ENCODE measurements around the gene CEP95. TPM values are rescaled to one million over a fixed set of nuclear protein-coding genes. Genes with fewer than 3 reads are reported as not detected.
"Not testable (repeated sequence)": the region's sequence is repeated elsewhere in the genome, so short reads cannot be mapped to it uniquely, and the experiment has no call there.

CEP95 gene
- total RNA-seq, 4 donors from 2014 or later = 18.6 to 52.0 (median 33.2) TPM

GRCh38 chr17:64494121-64494520 lies 12.7 kb upstream of the CEP95 start:
- H3K27me3 ChIP-seq = no peaks in the 10 kb centered on the region
- H3K27ac ChIP-seq = no peak overlapping the region
- no peak for ATAC-seq
- peaks cover 4 to 58% (median 14%) of the 10 kb centered on the region in 3 donors for H3K4me1 ChIP-seq
- no peak overlapping the region for H3K4me3 ChIP-seq
- H3K9me3 ChIP-seq = no peaks in the 10 kb centered on the region
- no peak for TF ChIP-seq CTCF (IDR thresholded peaks at IDR 0.05)
- TF ChIP-seq EP300 (IDR thresholded peaks at IDR 0.05) = no peak
- TF ChIP-seq POLR2AphosphoS5 (IDR thresholded peaks at IDR 0.05) = no peak
- TF ChIP-seq POLR2A (IDR thresholded peaks at IDR 0.05) = no peak
- H3K36me3 ChIP-seq = peaks cover 2 to 58% of the 10 kb centered on the region in 2 donors
- WGBS, 2 donors (ENCODE audit: low coverage in 1 of 2) = 89 to 91% methylated on average over 2 of the region's 2 CpGs

GRCh38 chr17:64495300-64495699 lies 11.5 kb upstream of the CEP95 start:
- not testable (repeated sequence) for H3K27ac ChIP-seq, H3K9me3 ChIP-seq, H3K4me3 ChIP-seq, H3K27me3 ChIP-seq, ATAC-seq
- peaks cover 4 to 70% (median 14%) of the 10 kb centered on the region in 3 donors for H3K4me1 ChIP-seq
- 90 to 96% methylated on average over 2 to 5 of the region's 5 CpGs for WGBS, 2 donors (ENCODE audit: low coverage in 1 of 2)
- H3K36me3 ChIP-seq = peaks cover 7 to 58% of the 10 kb centered on the region in 2 donors

GRCh38 chr17:64496348-64496785 lies 10.4 kb upstream of the CEP95 start:
- peaks cover 4 to 80% (median 14%) of the 10 kb centered on the region in 3 donors for H3K4me1 ChIP-seq
- WGBS, 2 donors (ENCODE audit: low coverage in 1 of 2) = 0% methylated on average over 2 to 6 of the region's 20 CpGs
- H3K36me3 ChIP-seq = peaks cover 12 to 59% of the 10 kb centered on the region in 2 donors
- TF ChIP-seq POLR2AphosphoS5 (IDR thresholded peaks at IDR 0.05) (no peak), CTCF (IDR thresholded peaks at IDR 0.05) (no peak), POLR2A (IDR thresholded peaks at IDR 0.05) (no peak), EP300 (IDR thresholded peaks at IDR 0.05) (no peak)
- peak overlapping the region; percentile 70 to 74 for H3K4me3 ChIP-seq
- ATAC-seq = no peak
- peak overlapping the region; percentile 41 to 84 (median 82) for H3K27ac ChIP-seq
- no peaks in the 10 kb centered on the region for H3K27me3 ChIP-seq
- no peaks in the 10 kb centered on the region for H3K9me3 ChIP-seq

GRCh38 chr17:64496786-64497564 lies 9.8 kb upstream of the CEP95 start, which contains the start of gene POLG2:
Gene POLG2 (minus strand): TSS chr17:64497054. CDS start chr17:64496968, 86 bp downstream.
- WGBS, 2 donors (ENCODE audit: low coverage in 1 of 2) = 1 to 9% methylated on average over 7 to 14 of the region's 50 CpGs
- TF ChIP-seq POLR2AphosphoS5 (IDR thresholded peaks at IDR 0.05) (peak; percentile 93), CTCF (IDR thresholded peaks at IDR 0.05) (peak in 3 of 4 experiments; percentile 45 to 56 (median 50)), POLR2A (IDR thresholded peaks at IDR 0.05) (peak; percentile 51 to 60), EP300 (IDR thresholded peaks at IDR 0.05) (no peak)

GRCh38 chr17:64497565-64498035 lies 9.2 kb upstream of the CEP95 start:
- TF ChIP-seq POLR2A (IDR thresholded peaks at IDR 0.05) (no peak), POLR2AphosphoS5 (IDR thresholded peaks at IDR 0.05) (no peak), CTCF (IDR thresholded peaks at IDR 0.05) (no peak), EP300 (IDR thresholded peaks at IDR 0.05) (no peak)
- H3K27me3 ChIP-seq = no peaks in the 10 kb centered on the region
- no peaks in the 10 kb centered on the region for H3K9me3 ChIP-seq
- 42 to 51% methylated on average over 4 of the region's 4 CpGs for WGBS, 2 donors (ENCODE audit: low coverage in 1 of 2)
- ATAC-seq = no peak
- H3K27ac ChIP-seq = peak overlapping the region; percentile 10 to 84 (median 82)
- peaks cover 23 to 61% of the 10 kb centered on the region in 2 donors for H3K36me3 ChIP-seq
- H3K4me1 ChIP-seq = peaks cover 4 to 93% (median 14%) of the 10 kb centered on the region in 3 donors
- peak overlapping the region; percentile 70 to 74 for H3K4me3 ChIP-seq

More at GRCh38 chr17:64496786-64497564, 9.8 kb upstream of the CEP95 start, which contains the start of gene POLG2:
- Histone ChIP-seq H3K36me3 (peaks cover 18 to 59% of the 10 kb centered on the region in 2 donors), H3K4me3 (peak within 1 kb of the TSS; percentile 70 to 74), H3K4me1 (peaks cover 4 to 86% (median 14%) of the 10 kb centered on the region in 3 donors), H3K27me3 (no peaks in the 10 kb centered on the region), H3K27ac (peak within 1 kb of the TSS; percentile 41 to 84 (median 82)), H3K9me3 (no peaks in the 10 kb centered on the region)
- ATAC-seq = peak; percentile 93
